HEK293T (cell line): ENCODE results near the gene TMEM119.

Source experiments
- ARNT ChIP-seq: fragments of 450-650 bp; IDR thresholded peaks from 2 replicates; pipeline ENCODE4 v1.6.1; 2017; ENCODE audit warnings: mild to moderate bottlenecking
- BHLHE40 ChIP-seq: fragments of 450-650 bp; IDR thresholded peaks from 2 replicates; pipeline ENCODE4 v1.6.1; 2016; ENCODE audit warnings: mild to moderate bottlenecking, moderate library complexity, borderline replicate concordance
- FOXA1 ChIP-seq: fragments of 450-650 bp; IDR thresholded peaks from 2 replicates; pipeline ENCODE4 v1.6.1; 2016; ENCODE audit warnings: mild to moderate bottlenecking
- FOXK2 ChIP-seq: fragments of 450-650 bp; IDR thresholded peaks from 2 replicates; pipeline ENCODE4 v1.6.1; 2016; ENCODE audit warnings: mild to moderate bottlenecking
- FOXM1 ChIP-seq: fragments of 450-650 bp; IDR thresholded peaks from 2 replicates; pipeline ENCODE4 v1.6.1; 2017; ENCODE audit warnings: mild to moderate bottlenecking, borderline replicate concordance
- LEF1 ChIP-seq: fragments of 450-650 bp; IDR thresholded peaks from 2 replicates; pipeline ENCODE4 v1.6.1; 2017; ENCODE audit warnings: mild to moderate bottlenecking, borderline replicate concordance
- SP1 ChIP-seq: fragments of 450-650 bp; IDR thresholded peaks from 2 replicates; pipeline ENCODE4 v1.6.1; 2017
- SUZ12 ChIP-seq: fragments of 450-650 bp; IDR thresholded peaks from 2 replicates; pipeline ENCODE4 v1.6.1; 2016; ENCODE audit warnings: mild to moderate bottlenecking
- TARDBP ChIP-seq: fragments of 450-650 bp; IDR thresholded peaks from 2 replicates; pipeline ENCODE4 v1.6.1; 2016
- TF ChIP-seq, protein P1 (sequence below): fragments of 450-650 bp; IDR thresholded peaks from 2 replicates; pipeline ENCODE4 v1.6.1; 2016

- TF ChIP-seq BHLHE40 (no peak), SP1 (no peak), FOXK2 (no peak), FOXA1 (no peak), SUZ12 (no peak), LEF1 (no peak), TARDBP (no peak), FOXM1 (no peak), ARNT (no peak)
- TF ChIP-seq, protein P1, sequence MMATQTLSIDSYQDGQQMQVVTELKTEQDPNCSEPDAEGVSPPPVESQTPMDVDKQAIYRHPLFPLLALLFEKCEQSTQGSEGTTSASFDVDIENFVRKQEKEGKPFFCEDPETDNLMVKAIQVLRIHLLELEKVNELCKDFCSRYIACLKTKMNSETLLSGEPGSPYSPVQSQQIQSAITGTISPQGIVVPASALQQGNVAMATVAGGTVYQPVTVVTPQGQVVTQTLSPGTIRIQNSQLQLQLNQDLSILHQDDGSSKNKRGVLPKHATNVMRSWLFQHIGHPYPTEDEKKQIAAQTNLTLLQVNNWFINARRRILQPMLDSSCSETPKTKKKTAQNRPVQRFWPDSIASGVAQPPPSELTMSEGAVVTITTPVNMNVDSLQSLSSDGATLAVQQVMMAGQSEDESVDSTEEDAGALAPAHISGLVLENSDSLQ = no peak
Measured at GRCh38 chr12:108580531-108580930, 17.4 kb downstream of the TMEM119 start.
